Vein endothelial cell (primary cell): ENCODE results near the gene OR52L1. TPM values are rescaled to one million over a fixed set of nuclear protein-coding genes. Genes with fewer than 3 reads are reported as not detected.

Experiments used
- small RNA-seq: library from RNA; depleted of rRNA; stranded (forward); fragments of <200 nt; gene quantifications from one replicate; pipeline ENCODE3, GENCODE V24; 2012
- total RNA-seq: library from RNA; depleted of rRNA; stranded (reverse); fragments of >200 nt; gene quantifications from 2 replicates; pipeline ENCODE4 v1.2.3, GENCODE V29; 2012

OR52L1 gene
- total RNA-seq, result not detected in 2 replicates

DNA sequence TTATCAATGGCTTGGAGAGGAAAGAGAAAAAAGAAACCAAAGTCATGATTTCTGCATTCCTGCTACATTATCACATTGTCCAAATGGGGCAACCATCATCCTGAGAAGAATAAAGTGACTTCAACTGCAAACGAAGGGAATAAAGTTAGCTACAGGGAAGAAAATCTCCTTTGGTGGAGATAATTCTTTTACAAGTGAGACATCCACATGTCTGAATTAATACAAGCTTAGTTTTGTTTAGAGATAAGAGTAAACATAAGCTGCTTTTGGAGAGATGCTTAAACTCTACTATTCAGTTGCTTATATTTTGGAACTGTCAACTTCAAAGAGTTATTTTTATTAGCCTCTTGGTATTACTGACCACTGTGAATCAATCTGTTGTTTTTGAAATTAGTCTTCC is at the start of gene OR52L1:
Gene OR52L1 (minus strand): TSS at position 101 of the 400 bp plus-strand sequence. CDS start 55 bp downstream, at position 46.

DNA sequence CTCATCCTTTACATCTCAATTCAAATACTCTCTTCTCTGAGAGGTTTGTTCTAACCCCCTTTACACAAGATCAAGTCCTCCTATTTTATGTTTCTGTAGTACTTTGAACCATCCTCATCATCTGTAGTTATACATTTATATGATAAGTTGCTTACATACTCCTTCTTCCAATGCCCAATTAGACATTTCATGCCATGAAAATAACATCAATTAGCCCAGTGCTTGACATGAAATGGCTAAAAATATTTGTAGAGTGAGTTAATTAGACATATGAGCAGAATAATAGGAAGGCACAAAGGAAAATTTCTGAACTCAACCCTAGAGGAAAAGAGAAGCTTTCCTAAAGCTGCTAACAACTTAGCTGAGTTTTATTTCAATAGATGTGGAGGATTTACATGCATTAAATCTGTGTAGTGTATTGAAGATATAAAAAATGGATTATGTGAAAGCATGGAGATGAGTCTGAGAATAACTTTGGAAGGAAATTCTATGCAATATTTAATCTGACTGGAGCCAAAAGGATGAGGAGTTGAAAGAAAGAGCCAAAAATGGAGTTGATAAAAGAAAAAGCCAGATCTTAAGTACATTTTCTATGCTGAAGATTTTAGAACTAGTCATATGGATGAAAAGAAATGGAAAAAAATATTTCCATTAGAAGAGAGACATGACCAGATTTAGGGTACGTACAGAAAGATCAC is 44.1 kb upstream of the OR52L1 start, which contains the start of gene OR56A1:
Gene OR56A1 (minus strand): TSS at position 51 of the 698 bp plus-strand sequence. CDS start 3,066 bp downstream, outside the sequence.

DNA sequence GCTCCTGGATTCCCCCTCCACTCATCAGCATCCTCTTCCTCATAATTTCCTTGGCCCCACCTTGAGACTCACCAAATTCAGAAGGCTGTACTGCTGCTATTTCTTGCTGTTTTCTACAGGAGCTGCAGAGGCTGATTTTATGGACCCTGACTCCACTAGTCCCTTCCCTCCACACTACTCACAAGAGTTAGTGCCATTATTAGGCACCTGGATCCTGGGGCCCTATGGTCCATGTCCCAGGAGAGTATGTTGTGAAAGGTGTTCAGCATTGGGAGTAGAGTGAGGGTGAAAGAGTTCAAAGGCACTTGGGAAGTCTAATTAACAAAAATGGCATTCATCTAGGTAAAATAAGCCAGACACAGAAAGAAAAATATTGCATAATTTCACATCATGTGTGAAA is 20.1 kb upstream of the OR52L1 start, which contains the start of gene OR56A4:
Gene OR56A4 (minus strand): TSS at position 101 of the 400 bp plus-strand sequence. CDS start 3,954 bp downstream, outside the sequence.

DNA sequence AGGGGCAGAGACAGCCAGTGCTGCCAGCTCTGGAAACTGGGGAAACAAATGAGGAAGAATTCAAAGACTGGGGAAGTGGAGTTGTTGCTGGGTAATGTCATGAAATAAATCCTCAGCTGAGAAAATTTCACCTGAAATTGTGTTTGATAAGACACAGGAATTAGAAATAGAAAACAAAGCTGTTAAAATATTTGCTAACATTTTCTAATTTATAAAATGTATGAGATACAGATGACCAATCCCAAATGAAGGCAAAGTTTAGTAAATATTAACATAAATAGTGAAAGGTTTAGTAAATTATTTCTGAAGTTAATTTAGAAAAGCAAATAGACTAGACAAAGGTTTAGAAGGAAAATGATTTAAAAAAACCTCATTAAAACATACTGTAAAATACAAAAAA is 18.4 kb downstream of the OR52L1 start, which contains the start of gene OR56A5:
Gene OR56A5 (minus strand): TSS at position 101 of the 400 bp plus-strand sequence. CDS start 0 bp downstream, at position 101.

DNA sequence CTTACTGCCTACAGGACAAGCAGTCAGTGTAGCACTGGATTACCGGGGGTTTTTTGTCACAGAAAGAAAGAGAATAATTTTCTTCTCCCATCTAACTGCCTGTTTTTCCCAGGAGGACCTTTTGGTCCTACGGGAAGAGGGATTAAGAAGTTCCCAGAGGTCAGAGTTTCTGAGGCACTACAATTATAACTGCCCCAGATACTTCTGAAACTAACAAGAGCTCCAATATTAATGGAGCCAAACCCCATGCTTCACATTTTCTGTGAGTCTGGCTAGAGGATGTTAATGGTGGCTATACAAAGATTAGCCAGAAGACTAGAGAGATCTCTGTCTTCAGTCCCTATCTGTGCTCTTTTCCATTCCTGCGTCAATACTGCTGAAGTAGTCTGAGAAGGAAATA is 44.8 kb downstream of the OR52L1 start, which contains the start of gene OR56A3:
Gene OR56A3 (plus strand): TSS at position 301 of the 400 bp plus-strand sequence. CDS start 5,096 bp downstream, outside the sequence.

Small RNAs within 50 kb of the gene (small RNA-seq; reads per million reads assigned to genes)
- gene RNA5SP329, result not detected

Other genes with a start within 250 kb of the OR52L1 start
- not detected in 2 replicates for gene OR52N4, start 232.7 kb downstream of the OR52L1 start, total RNA-seq
- not detected in 2 replicates for gene OR52N5, start 203.6 kb downstream of the OR52L1 start, total RNA-seq
- not detected in 2 replicates for gene OR52N1, start 195.7 kb downstream of the OR52L1 start, total RNA-seq
- not detected in 2 replicates for gene OR52N2, start 178.1 kb downstream of the OR52L1 start, total RNA-seq
- not detected in 2 replicates for gene OR52E6, start 145.1 kb downstream of the OR52L1 start, total RNA-seq
- gene OR52E8, start 129.3 kb downstream of the OR52L1 start, total RNA-seq, result not detected in 2 replicates
- gene OR52E4, start 106.4 kb downstream of the OR52L1 start, total RNA-seq, result not detected in 2 replicates
- not detected in 2 replicates for gene OR52E5, start 93.8 kb downstream of the OR52L1 start, total RNA-seq
- not detected in 2 replicates for gene OR56A3, start 44.7 kb downstream of the OR52L1 start, total RNA-seq
- gene OR56A5, start 18.5 kb downstream of the OR52L1 start, total RNA-seq, result not detected in 2 replicates
- gene OR56A4, start 20.0 kb upstream of the OR52L1 start, total RNA-seq, result not detected in 2 replicates
- gene OR56A1, start 43.8 kb upstream of the OR52L1 start, total RNA-seq, result not detected in 2 replicates
- gene OR56B4, start 120.7 kb upstream of the OR52L1 start, total RNA-seq, result not detected in 2 replicates
- gene OR52B2, start 183.3 kb upstream of the OR52L1 start, total RNA-seq, result not detected in 2 replicates
- gene OR52W1, start 212.2 kb upstream of the OR52L1 start, total RNA-seq, result not detected in 2 replicates
- not detected in 2 replicates for gene C11orf42, start 218.6 kb upstream of the OR52L1 start, total RNA-seq
- gene FHIP1B, start 247.7 kb upstream of the OR52L1 start, total RNA-seq, result 19.0 and 32.3 TPM in 2 replicates